Amygdala (tissue), 56 donors: ENCODE measurements around the gene DCAF7.

ENCODE experiments used
- DNase-seq, 56 donors: peaks; one replicate each; lab custom pipeline; 2025; lab: John Stamatoyannopoulos, UW

The DCAF7 gene

DNA sequence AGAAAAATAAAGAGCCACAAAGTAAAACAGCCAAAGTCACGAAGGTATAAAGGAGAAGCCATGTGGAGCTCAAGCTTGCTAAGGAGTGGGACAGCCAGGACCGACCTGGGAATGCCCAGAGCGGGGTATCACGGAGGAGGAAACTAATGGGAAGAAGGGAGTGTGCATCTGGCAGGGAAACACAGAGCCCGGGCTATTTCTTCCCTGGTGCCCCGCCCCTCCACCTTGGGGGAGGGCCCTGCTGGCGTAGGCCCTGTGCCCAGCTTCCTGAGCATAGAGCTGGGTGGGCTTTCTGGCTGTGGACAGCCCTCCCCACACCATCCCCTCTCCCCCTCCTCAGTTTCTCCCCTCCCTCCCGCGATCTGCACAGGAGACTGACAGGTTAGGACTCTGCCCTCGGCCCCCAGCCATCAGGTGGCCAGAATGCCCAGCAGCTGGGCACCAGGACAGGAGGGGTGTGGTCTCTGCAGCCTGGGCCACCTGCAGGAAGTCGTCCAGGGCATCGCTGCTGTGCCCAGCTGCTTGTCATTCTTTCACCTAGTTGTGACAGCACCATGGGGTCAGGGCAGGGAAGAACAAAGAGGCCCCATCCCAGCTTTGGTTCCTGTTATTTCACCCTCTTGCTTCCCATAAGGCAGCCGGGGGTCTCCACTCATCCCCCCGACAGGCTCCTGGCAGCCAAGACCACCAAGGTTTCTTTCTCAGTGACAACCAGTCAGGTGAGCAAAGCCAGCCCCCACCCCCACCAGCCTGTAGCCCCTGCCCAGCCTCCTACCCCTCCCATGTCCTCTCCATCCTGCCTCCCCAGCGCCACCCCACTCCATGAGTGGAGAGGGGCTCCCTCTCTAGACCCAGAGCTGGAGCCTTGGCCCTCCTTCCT lies 7.1 kb upstream of the DCAF7 start:
- DNase-seq: no peak

DNA sequence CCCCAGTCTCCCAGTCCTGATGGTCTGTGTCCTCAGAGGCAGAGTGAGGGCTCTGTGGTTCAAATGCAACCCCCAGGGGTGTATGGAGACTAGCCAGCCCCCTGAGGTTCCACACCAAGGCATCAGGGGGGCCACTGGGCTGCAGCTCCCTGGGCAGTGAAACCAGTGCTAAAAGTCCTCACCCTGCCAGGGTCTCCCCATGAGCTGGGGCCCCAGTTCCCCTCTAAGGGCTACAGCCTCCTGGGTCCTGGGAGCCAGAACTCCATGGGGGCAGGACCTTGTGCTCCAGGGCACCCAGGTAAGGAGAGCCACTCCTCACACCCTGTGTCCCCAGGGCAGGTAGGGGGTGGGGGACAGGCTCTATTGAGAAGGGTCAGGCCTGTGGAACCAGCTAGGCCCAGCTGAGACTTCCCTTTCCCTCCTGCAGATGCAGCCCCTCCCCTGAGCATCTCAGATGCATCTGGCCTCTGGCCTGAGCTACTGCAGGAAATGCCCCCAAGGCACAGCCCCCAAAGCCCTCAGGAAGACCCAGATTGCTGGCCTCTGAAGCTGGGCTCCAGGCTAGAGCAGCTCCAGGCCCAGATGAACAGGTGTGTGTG lies 6.4 kb upstream of the DCAF7 start:
- DNase-seq: no peak

GRCh38 chr17:63544467-63545301 lies 5.6 kb upstream of the DCAF7 start:
- DNase-seq: no peak

GRCh38 chr17:63546308-63547082 lies 3.8 kb upstream of the DCAF7 start:
- DNase-seq: no peak

DNA sequence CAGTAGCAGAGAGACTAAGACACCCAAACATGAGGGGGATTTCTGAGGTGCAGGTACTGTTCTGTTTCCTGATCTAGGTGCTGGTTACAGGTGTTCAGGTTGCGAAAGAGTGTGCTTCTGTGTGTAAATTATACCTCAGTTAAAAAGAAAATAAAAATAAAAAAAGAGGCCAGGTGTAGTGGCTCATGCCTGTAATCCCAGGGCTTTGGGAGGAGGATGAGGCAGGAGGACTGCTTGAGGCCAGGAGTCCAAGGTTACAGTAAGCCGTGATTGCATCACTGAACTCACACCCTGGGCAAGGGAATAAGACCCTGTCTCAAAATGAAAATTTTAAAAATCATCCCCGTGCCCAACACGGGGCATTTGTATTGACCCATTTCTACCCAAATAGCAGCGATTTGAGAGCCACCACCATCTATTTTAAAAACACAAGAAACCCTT lies 3.2 kb upstream of the DCAF7 start:
- no peak for DNase-seq

GRCh38 chr17:63549289-63549945 lies 860 bp upstream of the DCAF7 start:
- DNase-seq: peak in 3 of 56 donors; percentile 47 to 63 (median 48)

GRCh38 chr17:63550817-63551639 lies 751 bp downstream of the DCAF7 start:
- DNase-seq: peak in 5 of 56 donors; percentile 12 to 65 (median 33)

GRCh38 chr17:63552211-63552610 lies 1.9 kb downstream of the DCAF7 start:
- DNase-seq: no peak

DNA sequence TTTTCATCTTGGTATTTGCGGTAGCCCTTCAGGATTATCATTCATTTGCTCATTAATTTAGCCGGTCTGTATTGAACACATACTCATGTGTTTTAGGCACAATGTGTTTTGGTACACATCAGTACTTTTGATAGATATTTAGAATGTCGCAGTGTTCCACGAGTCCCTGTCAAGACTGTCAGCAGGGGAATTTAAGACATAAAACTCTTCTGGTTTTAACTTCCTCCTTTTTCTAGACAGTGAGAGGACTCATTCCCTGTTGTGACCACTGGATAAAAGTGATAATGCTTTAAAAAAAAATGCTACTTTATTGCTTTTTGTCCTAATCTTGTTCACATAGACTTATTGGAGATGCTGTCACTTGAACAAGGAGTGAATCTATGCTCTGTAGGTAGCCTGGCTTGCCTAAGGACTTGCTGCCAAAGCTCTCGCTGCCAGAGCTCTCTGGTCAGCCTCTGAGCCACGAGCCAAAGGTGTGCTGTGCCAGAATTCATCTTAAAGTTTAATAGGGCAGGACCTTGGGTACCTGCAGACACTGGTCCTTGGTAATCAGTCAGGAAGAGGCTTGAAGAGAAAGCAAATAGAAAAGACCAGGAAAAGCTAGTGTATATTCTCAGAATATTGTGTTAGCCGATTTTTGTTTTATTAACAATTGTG lies 5.4 kb downstream of the DCAF7 start:
- no peak for DNase-seq

DNA sequence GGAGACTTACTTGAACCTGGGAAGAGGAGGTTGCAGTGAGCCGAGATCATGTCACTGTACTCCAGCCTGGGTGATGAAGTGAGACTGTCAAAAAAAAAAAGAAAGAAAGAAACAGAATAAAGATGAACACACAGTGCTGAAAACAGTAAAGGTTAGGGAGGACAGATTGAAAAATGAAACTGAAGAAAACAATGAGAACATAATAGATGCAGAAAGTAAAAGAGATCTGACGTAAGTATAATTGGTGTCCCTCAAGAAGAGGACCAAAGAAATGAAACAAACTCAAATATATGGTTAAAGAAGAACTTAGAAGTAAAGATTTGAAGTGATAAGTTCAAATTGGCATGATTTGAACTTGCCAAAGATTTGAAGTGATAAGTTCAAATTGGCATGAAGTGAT lies 7.1 kb downstream of the DCAF7 start:
- no peak for DNase-seq

GRCh38 chr17:63558441-63558840 lies 8.2 kb downstream of the DCAF7 start:
- DNase-seq: no peak

- DNase-seq: no peak
These were observed 11.5 kb downstream of the DCAF7 start for GRCh38 chr17:63561819-63562218.

DNA sequence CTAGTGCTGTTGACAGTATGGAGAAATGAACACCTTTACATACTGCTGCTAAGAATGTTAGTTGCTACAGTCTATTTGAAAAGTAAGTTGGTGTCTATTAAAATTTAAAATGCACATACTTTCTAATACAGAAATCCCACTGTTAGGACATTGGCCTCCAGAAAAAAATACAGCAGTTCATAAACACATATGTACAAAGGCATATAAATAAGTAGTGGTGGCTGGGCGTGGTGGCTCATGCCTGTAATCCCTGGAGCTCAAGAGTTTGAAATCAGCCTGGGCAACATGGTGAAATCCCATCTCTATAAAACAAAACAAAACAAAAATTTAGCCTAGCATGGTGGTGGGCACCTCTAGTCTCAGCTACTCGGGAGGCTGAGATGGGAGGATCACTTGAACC lies 13.1 kb downstream of the DCAF7 start:
- no peak for DNase-seq

- DNase-seq: no peak
These were observed 14.3 kb downstream of the DCAF7 start for GRCh38 chr17:63564562-63564961.

DNA sequence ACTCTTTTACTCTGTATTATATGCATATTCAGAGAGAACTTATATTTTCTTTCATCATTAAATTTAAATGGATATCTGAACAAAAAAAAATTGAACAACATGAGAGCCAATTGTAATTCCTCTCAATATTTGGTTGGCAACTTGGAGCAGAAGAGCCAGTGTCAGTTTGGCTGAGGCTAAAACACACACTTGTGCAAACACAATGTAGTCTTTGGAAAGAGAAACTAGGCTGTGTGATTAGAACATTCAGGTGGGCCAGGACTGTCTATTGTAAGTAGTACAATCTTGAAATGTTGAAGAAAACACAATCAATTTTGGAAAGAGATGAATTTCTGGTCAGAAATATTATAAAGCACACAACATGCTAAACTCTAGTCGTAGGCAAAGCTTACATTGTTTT lies 17.0 kb downstream of the DCAF7 start:
- no peak for DNase-seq

GRCh38 chr17:63568563-63568962 lies 18.3 kb downstream of the DCAF7 start:
- no peak for DNase-seq

- DNase-seq: no peak
These were observed 21.5 kb downstream of the DCAF7 start for GRCh38 chr17:63571632-63572310.

GRCh38 chr17:63573634-63574033 lies 23.4 kb downstream of the DCAF7 start:
- DNase-seq: no peak
